K562 (cell line): ENCODE results near the gene RPL14. TPM values are rescaled to one million over a fixed set of nuclear protein-coding genes. Genes with fewer than 3 reads are reported as not detected.

Source experiments
- NR2C1 ChIP-seq, 2 experiments: fragments of 450-650 bp; IDR thresholded peaks; 2 replicates each; pipeline ENCODE4 v1.6.1; 2017; ENCODE audit warnings: mild to moderate bottlenecking in 2 of 2, antibody characterized with exemption in 1 of 2, inconsistent platforms in 1 of 2, missing compliant biosample characterization in 1 of 2, missing genetic modification characterization in 1 of 2
- NRF1 ChIP-seq, 2 experiments: fragments of 450-650 bp; IDR thresholded peaks in 1 of 2; conservative IDR thresholded peaks in 1 of 2; 2 replicates each; pipeline ENCODE4 v1.6.1; 2014; ENCODE audit warnings: mild to moderate bottlenecking in 2 of 2
- RAD51 ChIP-seq: fragments of 450-650 bp; IDR thresholded peaks from 2 replicates; pipeline ENCODE4 v1.7.1; 2016; ENCODE audit warnings: low read depth, mild to moderate bottlenecking, borderline replicate concordance
- RBM25 ChIP-seq: fragments of 200-400 bp; formaldehyde crosslinking; IDR thresholded peaks from 2 replicates; pipeline ENCODE4 v1.6.1; 2018; ENCODE audit warnings: low read length, low read depth, moderate library complexity; ENCODE audit not compliant: severe bottlenecking
- TEAD1 ChIP-seq, 2 experiments: fragments of 450-650 bp in 1 of 2; sonication (generic) in 1 of 2; formaldehyde crosslinking; IDR thresholded peaks; 2 replicates each; pipeline versions ENCODE4 v1.4.0 to v1.8.0; 2020 to 2022; ENCODE audit warnings: mild to moderate bottlenecking in 2 of 2, missing genetic modification reagents in 1 of 2
- TEAD4 ChIP-seq, 2 experiments: sonication (generic) in 1 of 2; formaldehyde crosslinking in 1 of 2; IDR thresholded peaks; 2 replicates each; pipeline versions ENCODE4 v1.6.1 to v1.8.0; 2012 to 2022; ENCODE audit warnings: borderline replicate concordance in 1 of 2, inconsistent platforms in 1 of 2, low read length in 1 of 2, mild to moderate bottlenecking in 1 of 2, missing genetic modification reagents in 1 of 2
- TRIM24 ChIP-seq, 2 experiments: fragments of 450-650 bp; IDR thresholded peaks; 2 replicates each; pipeline ENCODE4 v1.6.1; 2016
- XRCC3 ChIP-seq: fragments of 450-650 bp; IDR thresholded peaks from 2 replicates; pipeline ENCODE4 v1.6.1; 2017; ENCODE audit warnings: mild to moderate bottlenecking, moderate library complexity
- ZNF75A ChIP-seq: fragments of 450-650 bp; formaldehyde crosslinking; IDR thresholded peaks from 2 replicates; pipeline ENCODE4 v1.4.0; 2020; ENCODE audit warnings: mild to moderate bottlenecking
- polyA plus RNA-seq, 8 experiments: library from polyadenylated mRNA; depleted of rRNA in 4 of 8; stranded (reverse) in 5 of 8; unstranded in 3 of 8; fragments of >200 nt; fragmentation: Nextera tagmentation in 2 of 8; fragmentation: Illumina TruSeq in 1 of 8; extraction: Ambion mirVana in 2 of 8; extraction: Trizol in 1 of 8; gene quantifications; 2 replicates each; pipeline versions ENCODE4 v1.2.1 to v1.2.3, GENCODE V29; 2011 to 2014; ENCODE audit warnings: inconsistent platforms in 1 of 8, missing spikeins in 1 of 8
- total RNA-seq, 7 experiments: library from RNA; depleted of rRNA in 6 of 7; stranded (reverse); fragments of >200 nt in 6 of 7; fragmentation: Illumina TruSeq in 2 of 7; extraction: Trizol in 2 of 7; gene quantifications; 2 replicates each; pipeline versions ENCODE4 v1.2.1 to v1.2.3, GENCODE V29; 2011 to 2021; ENCODE audit warnings: low replicate concordance in 1 of 7
- TF ChIP-seq, protein P1 (sequence below): fragments of 250-450 bp; sonication (Bioruptor Pico); IDR thresholded peaks from 2 replicates; pipeline ENCODE4 v1.5.0; 2022; ENCODE audit warnings: mild to moderate bottlenecking
- TF ChIP-seq, protein P2 (sequence below): fragments of 450-650 bp; formaldehyde crosslinking; conservative IDR thresholded peaks from 2 replicates; pipeline ENCODE4 v1.4.0; 2022; ENCODE audit warnings: mild to moderate bottlenecking, missing genetic modification characterization
- TF ChIP-seq, protein P3 (sequence below): fragments of 450-650 bp; IDR thresholded peaks from 2 replicates; pipeline ENCODE4 v1.6.1; 2018; ENCODE audit warnings: mild to moderate bottlenecking, low read depth; ENCODE audit not compliant: partially characterized antibody
- TF ChIP-seq, protein P4 (sequence below): sonication (generic); formaldehyde crosslinking; IDR thresholded peaks from 2 replicates; pipeline ENCODE4 v1.8.1; 2023; ENCODE audit warnings: mild to moderate bottlenecking, missing genetic modification reagents

RPL14 gene
- total and polyA plus RNA-seq, 9 of the 15 experiments (the other 6 are each of a cell fraction or from before 2014, with no cell fraction given) = 851 to 4,649 (median 2,133) TPM

DNA sequence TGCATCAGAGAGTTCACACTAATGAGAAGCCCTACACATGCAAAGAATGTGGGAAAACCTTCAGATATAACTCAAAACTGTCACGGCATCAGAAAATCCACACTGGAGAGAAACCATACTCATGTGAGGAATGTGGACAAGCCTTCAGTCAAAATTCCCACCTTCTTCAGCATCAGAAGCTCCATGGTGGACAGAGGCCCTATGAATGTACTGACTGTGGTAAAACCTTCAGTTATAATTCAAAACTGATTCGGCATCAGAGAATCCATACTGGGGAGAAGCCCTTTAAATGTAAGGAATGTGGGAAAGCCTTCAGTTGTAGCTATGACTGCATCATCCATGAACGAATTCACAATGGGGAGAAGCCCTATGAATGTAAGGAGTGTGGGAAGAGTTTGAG is 30.0 kb downstream of the RPL14 start (continued):
- TF ChIP-seq, protein P1, sequence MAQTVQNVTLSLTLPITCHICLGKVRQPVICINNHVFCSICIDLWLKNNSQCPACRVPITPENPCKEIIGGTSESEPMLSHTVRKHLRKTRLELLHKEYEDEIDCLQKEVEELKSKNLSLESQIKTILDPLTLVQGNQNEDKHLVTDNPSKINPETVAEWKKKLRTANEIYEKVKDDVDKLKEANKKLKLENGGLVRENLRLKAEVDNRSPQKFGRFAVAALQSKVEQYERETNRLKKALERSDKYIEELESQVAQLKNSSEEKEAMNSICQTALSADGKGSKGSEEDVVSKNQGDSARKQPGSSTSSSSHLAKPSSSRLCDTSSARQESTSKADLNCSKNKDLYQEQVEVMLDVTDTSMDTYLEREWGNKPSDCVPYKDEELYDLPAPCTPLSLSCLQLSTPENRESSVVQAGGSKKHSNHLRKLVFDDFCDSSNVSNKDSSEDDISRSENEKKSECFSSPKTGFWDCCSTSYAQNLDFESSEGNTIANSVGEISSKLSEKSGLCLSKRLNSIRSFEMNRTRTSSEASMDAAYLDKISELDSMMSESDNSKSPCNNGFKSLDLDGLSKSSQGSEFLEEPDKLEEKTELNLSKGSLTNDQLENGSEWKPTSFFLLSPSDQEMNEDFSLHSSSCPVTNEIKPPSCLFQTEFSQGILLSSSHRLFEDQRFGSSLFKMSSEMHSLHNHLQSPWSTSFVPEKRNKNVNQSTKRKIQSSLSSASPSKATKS (CRISPR knock-in tag) = no peak
- TF ChIP-seq RAD51 (no peak), RBM25 (peak; percentile 32), NR2C1 (IDR thresholded peaks at IDR 0.05) (no peak), NR2C1 (tag; IDR thresholded peaks at IDR 0.05) (no peak), TRIM24 (IDR thresholded peaks at IDR 0.05) (peak in 1 of 2 experiments; percentile 56; a peak in 1 of 4 replicates), TEAD1 (CRISPR knock-in tag; IDR thresholded peaks at IDR 0.05) (peak in 1 of 2 experiments; percentile 43; a peak in 1 of 4 replicates), NRF1 (conservative IDR thresholded peaks at IDR 0.05 in 1 of 2, IDR thresholded peaks at IDR 0.05 in 1 of 2) (no peak), XRCC3 (peak; percentile 74; the same call in 1 of the 2 replicates), ZNF75A (CRISPR knock-in tag) (peak; percentile 97), TEAD4 (IDR thresholded peaks at IDR 0.05; ENCODE audit: low read length) (peak; percentile 19; the same call in 1 of the 2 replicates), TEAD4 (CRISPR knock-in tag; IDR thresholded peaks at IDR 0.05; ENCODE audit: borderline replicate concordance) (no peak)
- TF ChIP-seq, protein P2, sequence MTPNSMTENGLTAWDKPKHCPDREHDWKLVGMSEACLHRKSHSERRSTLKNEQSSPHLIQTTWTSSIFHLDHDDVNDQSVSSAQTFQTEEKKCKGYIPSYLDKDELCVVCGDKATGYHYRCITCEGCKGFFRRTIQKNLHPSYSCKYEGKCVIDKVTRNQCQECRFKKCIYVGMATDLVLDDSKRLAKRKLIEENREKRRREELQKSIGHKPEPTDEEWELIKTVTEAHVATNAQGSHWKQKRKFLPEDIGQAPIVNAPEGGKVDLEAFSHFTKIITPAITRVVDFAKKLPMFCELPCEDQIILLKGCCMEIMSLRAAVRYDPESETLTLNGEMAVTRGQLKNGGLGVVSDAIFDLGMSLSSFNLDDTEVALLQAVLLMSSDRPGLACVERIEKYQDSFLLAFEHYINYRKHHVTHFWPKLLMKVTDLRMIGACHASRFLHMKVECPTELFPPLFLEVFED (CRISPR knock-in tag) = no peak
- TF ChIP-seq, protein P3, sequence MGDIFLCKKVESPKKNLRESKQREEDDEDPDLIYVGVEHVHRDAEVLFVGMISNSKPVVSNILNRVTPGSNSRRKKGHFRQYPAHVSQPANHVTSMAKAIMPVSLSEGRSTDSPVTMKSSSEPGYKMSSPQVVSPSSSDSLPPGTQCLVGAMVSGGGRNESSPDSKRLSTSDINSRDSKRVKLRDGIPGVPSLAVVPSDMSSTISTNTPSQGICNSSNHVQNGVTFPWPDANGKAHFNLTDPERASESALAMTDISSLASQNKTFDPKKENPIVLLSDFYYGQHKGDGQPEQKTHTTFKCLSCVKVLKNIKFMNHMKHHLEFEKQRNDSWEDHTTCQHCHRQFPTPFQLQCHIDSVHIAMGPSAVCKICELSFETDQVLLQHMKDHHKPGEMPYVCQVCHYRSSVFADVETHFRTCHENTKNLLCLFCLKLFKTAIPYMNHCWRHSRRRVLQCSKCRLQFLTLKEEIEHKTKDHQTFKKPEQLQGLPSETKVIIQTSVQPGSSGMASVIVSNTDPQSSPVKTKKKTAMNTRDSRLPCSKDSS = peak; percentile 86
- TF ChIP-seq, protein P4, sequence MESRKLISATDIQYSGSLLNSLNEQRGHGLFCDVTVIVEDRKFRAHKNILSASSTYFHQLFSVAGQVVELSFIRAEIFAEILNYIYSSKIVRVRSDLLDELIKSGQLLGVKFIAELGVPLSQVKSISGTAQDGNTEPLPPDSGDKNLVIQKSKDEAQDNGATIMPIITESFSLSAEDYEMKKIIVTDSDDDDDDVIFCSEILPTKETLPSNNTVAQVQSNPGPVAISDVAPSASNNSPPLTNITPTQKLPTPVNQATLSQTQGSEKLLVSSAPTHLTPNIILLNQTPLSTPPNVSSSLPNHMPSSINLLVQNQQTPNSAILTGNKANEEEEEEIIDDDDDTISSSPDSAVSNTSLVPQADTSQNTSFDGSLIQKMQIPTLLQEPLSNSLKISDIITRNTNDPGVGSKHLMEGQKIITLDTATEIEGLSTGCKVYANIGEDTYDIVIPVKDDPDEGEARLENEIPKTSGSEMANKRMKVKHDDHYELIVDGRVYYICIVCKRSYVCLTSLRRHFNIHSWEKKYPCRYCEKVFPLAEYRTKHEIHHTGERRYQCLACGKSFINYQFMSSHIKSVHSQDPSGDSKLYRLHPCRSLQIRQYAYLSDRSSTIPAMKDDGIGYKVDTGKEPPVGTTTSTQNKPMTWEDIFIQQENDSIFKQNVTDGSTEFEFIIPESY (CRISPR knock-in tag) = no peak
